Activated CD4-positive, alpha-beta memory T cell treated with anti-CD3 and anti-CD28 coated beads for 36 hours (primary cell): ENCODE measurements around the gene NUDT4. TPM values are rescaled to one million over a fixed set of nuclear protein-coding genes. Genes with fewer than 3 reads are reported as not detected.
A peak's percentile ranks its signal among the peaks of the same experiment; 100 is the strongest.

ENCODE experiments used
- CTCF ChIA-PET: fragments of 350-600 bp; sonication (Branson Sonifier 250); formaldehyde crosslinking; loops from one replicate; lab custom pipeline; 2021; ENCODE audit warnings: antibody characterized with exemption, inconsistent platforms; lab: Charles Lee
- POLR2A ChIA-PET: fragments of 350-600 bp; sonication (Branson Sonifier 250); formaldehyde crosslinking; loops from one replicate; lab custom pipeline; 2021; ENCODE audit warnings: antibody characterized with exemption; lab: Charles Lee
- DNase-seq: peaks from one replicate; pipeline ENCODE4 v3.0.0-alpha.2; 2020
- H3K27ac Mint-ChIP-seq: one replicate; pipeline ENCODE4 v1.8.0; 2021; ENCODE audit warnings: mixed read lengths
- H3K27me3 Mint-ChIP-seq: one replicate; pipeline ENCODE4 v1.8.0; 2021; ENCODE audit warnings: mixed read lengths
- H3K36me3 Mint-ChIP-seq: one replicate; pipeline ENCODE4 v1.8.0; 2021; ENCODE audit warnings: mixed read lengths
- H3K4me1 Mint-ChIP-seq: one replicate; pipeline ENCODE4 v1.8.0; 2021; ENCODE audit warnings: low read depth, mixed read lengths
- H3K4me3 Mint-ChIP-seq: one replicate; pipeline ENCODE4 v1.8.0; 2021; ENCODE audit warnings: mild to moderate bottlenecking, mixed read lengths
- H3K9me3 Mint-ChIP-seq: one replicate; pipeline ENCODE4 v1.8.0; 2021; ENCODE audit warnings: mixed read lengths
- intact Hi-C: fragments of 100-400 bp; cut with micrococcal nuclease; formaldehyde crosslinking; loops from one replicate; pipeline ENCODE4 v1.15.1; 2023
- total RNA-seq, 2 experiments: library from RNA; stranded (reverse); gene quantifications; one replicate each; pipeline ENCODE4 v1.2.3, GENCODE V29; 2021

Gene NUDT4
- total RNA-seq, 2 experiments from 2014 or later, result 58.2 TPM

GRCh38 chr12:93434256-93434865 is 56.6 kb downstream of the NUDT4 start:
- DNase-seq, result no peak
- Mint-ChIP-seq H3K4me3 (no peak overlapping the region), H3K4me1 (peaks cover 79% of the 10 kb centered on the region), H3K27me3 (no peaks in the 10 kb centered on the region), H3K27ac (no peak overlapping the region), H3K9me3 (no peaks in the 10 kb centered on the region), H3K36me3 (peaks cover 2% of the 10 kb centered on the region)
- ChIA-PET POLR2A (interaction anchor here (1.0 to 1.1 kb wide), 2 partner anchors 8 to 15 kb away, joined by 3 to 4 read pairs; no protein-coding TSS in a partner anchor), CTCF (interaction anchor here (1.1 to 6.3 kb wide), 3 partner anchors 9 to 26 kb away, joined by 3 to 72 read pairs (median 5); no protein-coding TSS in a partner anchor)
- intact Hi-C loops, result no loop called here

GRCh38 chr12:93438266-93439050 is 60.7 kb downstream of the NUDT4 start:
- DNase-seq, result no peak
- no peak overlapping the region for H3K27ac Mint-ChIP-seq
- H3K4me3 Mint-ChIP-seq, result peak overlapping the region; percentile 1
- POLR2A ChIA-PET, result interaction anchor here (1.1 to 2.1 kb wide), 5 partner anchors 10 to 132 kb away, joined by 3 to 8 read pairs (median 3); no protein-coding TSS in a partner anchor
- no peaks in the 10 kb centered on the region for H3K27me3 Mint-ChIP-seq
- peaks cover 74% of the 10 kb centered on the region for H3K4me1 Mint-ChIP-seq
- no peaks in the 10 kb centered on the region for H3K9me3 Mint-ChIP-seq
- intact Hi-C loops, result loop anchor here (5.0 kb wide), 1 partner anchor 271 kb away; no protein-coding TSS in a partner anchor
- peaks cover 9% of the 10 kb centered on the region for H3K36me3 Mint-ChIP-seq
- CTCF ChIA-PET, result interaction anchor here (0.5 to 6.3 kb wide), 7 partner anchors 19 to 342 kb away, joined by 3 to 72 read pairs (median 3); no protein-coding TSS in a partner anchor

GRCh38 chr12:93440043-93440835 is 62.5 kb downstream of the NUDT4 start:
- peak overlapping the region; percentile 94 for H3K4me3 Mint-ChIP-seq
- peaks cover 60% of the 10 kb centered on the region for H3K4me1 Mint-ChIP-seq
- peaks cover 9% of the 10 kb centered on the region for H3K36me3 Mint-ChIP-seq
- intact Hi-C loops, result loop anchor here (10.0 kb wide), 2 partner anchors 345 to 825 kb away; no protein-coding TSS in a partner anchor
- no peaks in the 10 kb centered on the region for H3K27me3 Mint-ChIP-seq
- peak overlapping the region; percentile 92 for H3K27ac Mint-ChIP-seq
- ChIA-PET CTCF (interaction anchor here (3.2 to 6.3 kb wide), 2 partner anchors 20 to 21 kb away, joined by 15 to 72 read pairs; no protein-coding TSS in a partner anchor), POLR2A (interaction anchor here (1.0 to 1.2 kb wide), 2 partner anchors 18 to 662 kb away, joined by 3 read pairs; no protein-coding TSS in a partner anchor)
- DNase-seq, result no peak
- no peaks in the 10 kb centered on the region for H3K9me3 Mint-ChIP-seq

GRCh38 chr12:93441081-93441616 is 63.4 kb downstream of the NUDT4 start:
- Mint-ChIP-seq H3K4me3 (peak overlapping the region; percentile 94), H3K4me1 (peaks cover 53% of the 10 kb centered on the region), H3K27ac (peak overlapping the region; percentile 92), H3K27me3 (no peaks in the 10 kb centered on the region), H3K9me3 (no peaks in the 10 kb centered on the region), H3K36me3 (peaks cover 9% of the 10 kb centered on the region)
- ChIA-PET POLR2A (interaction anchor here (1.0 to 2.4 kb wide), 3 partner anchors 19 to 661 kb away, joined by 3 to 13 read pairs (median 3); partner anchors contain the start of gene MRPL42), CTCF (interaction anchor here (0.9 to 3.2 kb wide), 4 partner anchors 21 to 660 kb away, joined by 3 to 15 read pairs (median 4); no protein-coding TSS in a partner anchor)
- peak; percentile 56 for DNase-seq
- intact Hi-C loops, result loop anchor here (10.0 kb wide), 2 partner anchors 344 to 824 kb away; no protein-coding TSS in a partner anchor

- H3K4me3 Mint-ChIP-seq, result peak within 1 kb of the TSS; percentile 94
- ChIA-PET CTCF (interaction anchor here (0.7 to 3.2 kb wide), 5 partner anchors 22 to 659 kb away, joined by 3 to 15 read pairs (median 3); no protein-coding TSS in a partner anchor), POLR2A (interaction anchor here (0.7 to 2.4 kb wide), 7 partner anchors 20 to 637 kb away, joined by 3 to 13 read pairs (median 3); partner anchors contain the start of genes EEA1 and MRPL42)
- H3K27ac Mint-ChIP-seq, result peak within 1 kb of the TSS; percentile 95
- no peaks in the 10 kb centered on the region for H3K27me3 Mint-ChIP-seq
- DNase-seq, result peak; percentile 97
- intact Hi-C loops, result loop anchor here (1.0 to 10.0 kb wide), 7 partner anchors 25 to 823 kb away; partner anchors contain the start of genes CRADD, EEA1, MRPL42 and NUDT4
- H3K36me3 Mint-ChIP-seq, result peaks cover 9% of the 10 kb centered on the region
- H3K9me3 Mint-ChIP-seq, result no peaks in the 10 kb centered on the region
- peaks cover 46% of the 10 kb centered on the region for H3K4me1 Mint-ChIP-seq
Measured at GRCh38 chr12:93441617-93442410, 64.1 kb downstream of the NUDT4 start, which contains the start of gene UBE2N. UBE2N (minus strand) TSS chr12:93441947; CDS start chr12:93441884, 63 bp downstream.

GRCh38 chr12:93442411-93443340 is 65.0 kb downstream of the NUDT4 start:
- DNase-seq, result no peak
- ChIA-PET CTCF (interaction anchor here (0.7 to 3.2 kb wide), 5 partner anchors 22 to 658 kb away, joined by 3 to 15 read pairs (median 4); partner anchors contain the start of gene MRPL42), POLR2A (interaction anchor here (0.7 to 2.4 kb wide), 6 partner anchors 22 to 636 kb away, joined by 3 to 13 read pairs (median 4); partner anchors contain the start of genes EEA1 and MRPL42)
- H3K9me3 Mint-ChIP-seq, result no peaks in the 10 kb centered on the region
- H3K4me1 Mint-ChIP-seq, result peaks cover 43% of the 10 kb centered on the region
- intact Hi-C loops, result loop anchor here (1.0 to 10.0 kb wide), 7 partner anchors 25 to 822 kb away; partner anchors contain the start of genes CRADD, EEA1, MRPL42 and NUDT4
- H3K4me3 Mint-ChIP-seq, result peak overlapping the region; percentile 92
- H3K36me3 Mint-ChIP-seq, result peaks cover 9% of the 10 kb centered on the region
- H3K27ac Mint-ChIP-seq, result peak overlapping the region; percentile 95
- H3K27me3 Mint-ChIP-seq, result no peaks in the 10 kb centered on the region

GRCh38 chr12:93443576-93443975 is 65.9 kb downstream of the NUDT4 start:
- Mint-ChIP-seq H3K9me3 (no peaks in the 10 kb centered on the region), H3K36me3 (peaks cover 9% of the 10 kb centered on the region), H3K4me3 (no peak overlapping the region), H3K27ac (no peak overlapping the region), H3K4me1 (peaks cover 41% of the 10 kb centered on the region), H3K27me3 (no peaks in the 10 kb centered on the region)
- ChIA-PET CTCF (interaction anchor here (0.9 to 3.2 kb wide), 2 partner anchors 23 to 24 kb away, joined by 4 to 15 read pairs; partner anchors contain the start of gene MRPL42), POLR2A (interaction anchor here (2.4 kb wide), 1 partner anchor 24 kb away, joined by 13 read pairs; the partner anchor contains the start of gene MRPL42)
- no peak for DNase-seq
- intact Hi-C loops, result loop anchor here (2.0 to 10.0 kb wide), 3 partner anchors 127 to 821 kb away; no protein-coding TSS in a partner anchor

GRCh38 chr12:93447555-93448290 is 70.0 kb downstream of the NUDT4 start:
- H3K9me3 Mint-ChIP-seq, result no peaks in the 10 kb centered on the region
- no peaks in the 10 kb centered on the region for H3K36me3 Mint-ChIP-seq
- H3K27me3 Mint-ChIP-seq, result no peaks in the 10 kb centered on the region
- H3K27ac Mint-ChIP-seq, result peak overlapping the region; percentile 1
- intact Hi-C loops, result loop anchor here (10.0 kb wide), 2 partner anchors 337 to 817 kb away; no protein-coding TSS in a partner anchor
- no peak overlapping the region for H3K4me3 Mint-ChIP-seq
- peak; percentile 44 for DNase-seq
- H3K4me1 Mint-ChIP-seq, result peaks cover 26% of the 10 kb centered on the region
- ChIA-PET CTCF (no interaction called here), POLR2A (no interaction called here)
